T-helper 17 cell (primary cell): ENCODE data around the gene CNNM2. TPM values are rescaled to one million over a fixed set of nuclear protein-coding genes. Genes with fewer than 3 reads are reported as not detected.
"Not testable (repeated sequence)": the region's sequence is repeated elsewhere in the genome, so short reads cannot be mapped to it uniquely, and the experiment has no call there.

Source experiments
- ATAC-seq: fragments of 150-1000 bp; cut with Tn5 transposase; 2 replicates; pipeline ENCODE4 v1.10.0; 2021; ENCODE audit warnings: mild to moderate bottlenecking, moderate library complexity
- DNase-seq, 3 donors: peaks; one replicate each; pipeline versions ENCODE4 v3.0.0 to v3.0.0-alpha.2; 2020 to 2021
- H3K9me3 ChIP-seq: one replicate; pipeline ENCODE4 v1.7.0; 2013; ENCODE audit warnings: low read length, mild to moderate bottlenecking; ENCODE audit not compliant: control insufficient read depth, poor library complexity, severe bottlenecking
- H3K27ac Mint-ChIP-seq: one replicate; pipeline ENCODE4 v1.8.0; 2022; ENCODE audit warnings: mild to moderate bottlenecking, moderate library complexity, mixed read lengths
- H3K27me3 Mint-ChIP-seq: one replicate; pipeline ENCODE4 v1.8.0; 2022; ENCODE audit warnings: mixed read lengths
- H3K36me3 Mint-ChIP-seq: one replicate; pipeline ENCODE4 v1.8.0; 2022; ENCODE audit warnings: low read depth, mixed read lengths
- H3K4me1 Mint-ChIP-seq: one replicate; pipeline ENCODE4 v1.8.0; 2022; ENCODE audit warnings: mild to moderate bottlenecking, mixed read lengths
- H3K4me3 Mint-ChIP-seq: one replicate; pipeline ENCODE4 v1.8.0; 2022; ENCODE audit warnings: mild to moderate bottlenecking, moderate library complexity, mixed read lengths
- total RNA-seq, 4 donors: library from RNA in 2 of 4; stranded (reverse) in 2 of 4; gene quantifications; one replicate each; pipeline ENCODE4 v1.2.3 and lab custom pipeline; 2022 to 2026

CNNM2 gene
- total RNA-seq, 2 donors from 2014 or later, result 9.2 to 12.5 TPM

GRCh38 chr10:102906507-102906906 lies 11.6 kb upstream of the CNNM2 start:
- H3K36me3 Mint-ChIP-seq, result peaks cover 2% of the 10 kb centered on the region
- H3K27ac Mint-ChIP-seq, result no peak overlapping the region
- H3K4me1 Mint-ChIP-seq, result no peaks in the 10 kb centered on the region
- no peak overlapping the region for H3K4me3 Mint-ChIP-seq
- H3K9me3 ChIP-seq, result no peaks in the 10 kb centered on the region
- H3K27me3 Mint-ChIP-seq, result no peaks in the 10 kb centered on the region
- ATAC-seq, result no peak
- DNase-seq, result no peak

DNA sequence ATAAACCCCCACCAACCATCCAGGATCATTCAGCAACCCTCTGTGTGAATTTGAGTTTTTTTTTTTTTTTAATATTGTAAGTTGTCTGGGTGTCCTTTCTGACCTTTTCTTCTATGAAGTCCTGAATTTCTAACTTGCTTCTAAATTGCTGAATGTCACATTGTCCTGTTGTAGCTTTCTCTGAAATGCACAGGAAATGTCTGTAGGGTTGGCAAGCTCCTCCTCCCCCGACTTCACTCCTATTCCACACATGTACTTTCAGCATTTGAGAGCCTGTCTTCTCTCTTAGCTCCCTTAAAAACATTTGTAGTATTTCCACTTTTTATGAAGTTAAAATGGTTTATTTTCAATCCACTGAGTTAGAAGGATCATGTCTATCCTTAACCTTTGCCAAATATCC lies 3.3 kb upstream of the CNNM2 start:
- no peaks in the 10 kb centered on the region for H3K9me3 ChIP-seq
- H3K4me3 Mint-ChIP-seq, result no peak overlapping the region
- no peak for ATAC-seq
- H3K27me3 Mint-ChIP-seq, result peaks cover 13% of the 10 kb centered on the region
- H3K36me3 Mint-ChIP-seq, result no peaks in the 10 kb centered on the region
- no peak for DNase-seq
- H3K27ac Mint-ChIP-seq, result no peak overlapping the region
- peaks cover 13% of the 10 kb centered on the region for H3K4me1 Mint-ChIP-seq

GRCh38 chr10:102916173-102916572 lies 1.9 kb upstream of the CNNM2 start:
- Mint-ChIP-seq H3K27ac (no peak overlapping the region), H3K4me1 (peaks cover 25% of the 10 kb centered on the region), H3K4me3 (peak overlapping the region; percentile 96), H3K27me3 (peaks cover 13% of the 10 kb centered on the region), H3K36me3 (no peaks in the 10 kb centered on the region)
- H3K9me3 ChIP-seq, result no peaks in the 10 kb centered on the region
- ATAC-seq (no peak), DNase-seq (no peak)

GRCh38 chr10:102917314-102917961 lies 656 bp upstream of the CNNM2 start:
- ATAC-seq (peak; percentile 58), DNase-seq (peak; percentile 73 to 82 (median 77))
- peak overlapping the region; percentile 96 for H3K4me3 Mint-ChIP-seq
- peaks cover 33% of the 10 kb centered on the region for H3K4me1 Mint-ChIP-seq
- H3K36me3 Mint-ChIP-seq, result no peaks in the 10 kb centered on the region
- H3K27me3 Mint-ChIP-seq, result peaks cover 7% of the 10 kb centered on the region
- peak overlapping the region; percentile 87 for H3K27ac Mint-ChIP-seq
- H3K9me3 ChIP-seq, result no peaks in the 10 kb centered on the region

GRCh38 chr10:102918817-102919245 lies 737 bp downstream of the CNNM2 start:
- DNase-seq (peak; percentile 19 to 22 (median 20)), ATAC-seq (no peak)
- no peaks in the 10 kb centered on the region for H3K36me3 Mint-ChIP-seq
- H3K27ac Mint-ChIP-seq, result peak overlapping the region; percentile 87
- peaks cover 45% of the 10 kb centered on the region for H3K4me1 Mint-ChIP-seq
- no peaks in the 10 kb centered on the region for H3K9me3 ChIP-seq
- peaks cover 7% of the 10 kb centered on the region for H3K27me3 Mint-ChIP-seq
- peak overlapping the region; percentile 96 for H3K4me3 Mint-ChIP-seq

GRCh38 chr10:102919246-102919959 lies 1.3 kb downstream of the CNNM2 start:
- Mint-ChIP-seq H3K4me3 (peak overlapping the region; percentile 96), H3K36me3 (no peaks in the 10 kb centered on the region), H3K4me1 (peaks cover 46% of the 10 kb centered on the region), H3K27ac (peak overlapping the region; percentile 87), H3K27me3 (peaks cover 7% of the 10 kb centered on the region)
- H3K9me3 ChIP-seq, result no peaks in the 10 kb centered on the region
- no peak for ATAC-seq
- DNase-seq, result no peak

GRCh38 chr10:102919992-102920739 lies 2.1 kb downstream of the CNNM2 start:
- DNase-seq, result no peak
- ATAC-seq, result no peak
- Mint-ChIP-seq H3K4me1 (peaks cover 43% of the 10 kb centered on the region), H3K27ac (no peak overlapping the region), H3K27me3 (peaks cover 7% of the 10 kb centered on the region), H3K36me3 (no peaks in the 10 kb centered on the region), H3K4me3 (peak overlapping the region; percentile 96)
- H3K9me3 ChIP-seq, result no peaks in the 10 kb centered on the region

- no peak overlapping the region for H3K4me3 Mint-ChIP-seq
- DNase-seq (no peak), ATAC-seq (no peak)
- no peaks in the 10 kb centered on the region for H3K36me3 Mint-ChIP-seq
- no peaks in the 10 kb centered on the region for H3K9me3 ChIP-seq
- no peak overlapping the region for H3K27ac Mint-ChIP-seq
- H3K4me1 Mint-ChIP-seq, result peaks cover 37% of the 10 kb centered on the region
- no peaks in the 10 kb centered on the region for H3K27me3 Mint-ChIP-seq
Measured at GRCh38 chr10:102923601-102924000, 5.5 kb downstream of the CNNM2 start.

- Mint-ChIP-seq H3K27me3 (no peaks in the 10 kb centered on the region), H3K4me1 (peaks cover 22% of the 10 kb centered on the region), H3K27ac (no peak overlapping the region), H3K4me3 (no peak overlapping the region), H3K36me3 (no peaks in the 10 kb centered on the region)
- ATAC-seq (no peak), DNase-seq (no peak)
- no peaks in the 10 kb centered on the region for H3K9me3 ChIP-seq
Measured at GRCh38 chr10:102926842-102927241, 8.7 kb downstream of the CNNM2 start.

DNA sequence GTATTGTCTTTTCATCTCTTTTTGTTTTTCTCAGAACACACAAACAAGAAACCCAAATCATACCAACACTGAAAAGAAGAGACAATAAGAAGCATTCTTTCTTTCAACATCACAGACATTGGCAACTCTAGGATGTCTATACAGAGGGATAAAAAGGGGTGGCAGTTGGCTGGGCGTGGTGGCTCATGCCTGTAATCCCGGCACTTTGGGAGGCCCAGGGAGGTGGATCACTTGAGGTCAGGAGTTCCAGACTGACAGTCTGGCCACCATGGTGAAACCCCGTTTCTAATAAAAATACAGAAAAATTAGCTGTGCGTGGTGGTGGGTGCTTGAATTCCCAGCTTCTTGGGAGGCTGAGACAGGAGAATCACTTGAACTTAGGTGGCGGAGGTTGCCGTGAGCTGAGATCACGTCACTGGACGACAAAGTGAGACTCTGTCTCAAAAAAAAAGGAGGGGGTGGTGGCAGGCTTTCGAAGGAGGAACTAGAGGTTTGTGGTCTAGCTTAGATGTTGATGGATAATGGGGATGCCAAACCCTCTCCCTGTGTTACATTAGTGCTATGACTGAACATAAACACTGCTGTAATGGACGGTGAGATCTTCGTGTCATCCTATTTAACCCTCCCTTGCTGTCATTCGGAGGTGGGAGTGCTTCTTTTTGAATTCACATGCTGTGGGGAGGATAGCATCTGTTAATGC lies 9.4 kb downstream of the CNNM2 start:
- H3K9me3 ChIP-seq, result no peaks in the 10 kb centered on the region
- H3K4me3 Mint-ChIP-seq, result no peak overlapping the region
- no peaks in the 10 kb centered on the region for H3K36me3 Mint-ChIP-seq
- no peak for ATAC-seq
- no peak overlapping the region for H3K27ac Mint-ChIP-seq
- peaks cover 19% of the 10 kb centered on the region for H3K4me1 Mint-ChIP-seq
- no peaks in the 10 kb centered on the region for H3K27me3 Mint-ChIP-seq
- DNase-seq, result no peak

DNA sequence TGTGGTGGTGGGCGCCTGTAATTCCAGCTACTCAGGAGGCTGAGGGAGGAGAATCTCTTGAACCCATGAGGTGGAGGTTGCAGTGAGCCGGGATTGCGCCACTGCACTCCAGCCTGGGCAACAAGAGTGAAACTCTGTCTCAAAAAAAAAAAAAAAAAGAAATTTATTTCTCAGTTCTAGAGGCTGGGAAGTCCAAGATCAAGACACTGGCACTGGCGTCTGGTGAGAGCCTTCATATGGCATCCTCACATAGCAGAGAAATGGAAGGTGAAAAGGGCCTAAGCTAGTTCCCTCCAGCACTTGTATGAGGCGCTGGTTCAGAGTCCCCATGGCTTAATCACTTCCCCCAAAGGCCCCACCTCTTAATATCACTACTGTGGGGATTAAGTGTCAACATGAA lies 10.3 kb downstream of the CNNM2 start:
- H3K4me3 Mint-ChIP-seq, ATAC-seq, H3K27ac Mint-ChIP-seq, H3K27me3 Mint-ChIP-seq, DNase-seq, H3K9me3 ChIP-seq, H3K36me3 Mint-ChIP-seq: not testable (repeated sequence)
- H3K4me1 Mint-ChIP-seq, result peaks cover 13% of the 10 kb centered on the region

DNA sequence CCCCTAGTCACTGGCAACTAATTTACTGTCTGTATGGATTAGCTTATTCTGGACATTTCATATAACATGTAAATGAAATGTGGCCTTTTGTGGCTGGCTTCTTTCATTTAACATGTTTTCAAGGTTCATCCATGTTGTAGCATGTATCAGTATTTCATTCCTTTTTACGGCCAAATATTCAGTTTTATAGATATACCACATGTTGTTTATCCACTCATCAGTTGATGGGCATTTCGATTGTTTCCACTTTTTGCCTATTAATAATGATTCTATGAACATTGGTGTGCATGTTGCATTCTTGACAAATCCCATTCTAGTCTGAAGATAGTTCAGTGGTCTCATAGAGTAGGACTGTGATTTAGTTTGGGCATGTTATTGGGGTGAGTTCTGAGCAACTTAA lies 12.6 kb downstream of the CNNM2 start:
- H3K36me3 Mint-ChIP-seq, result no peaks in the 10 kb centered on the region
- H3K4me3 Mint-ChIP-seq, result no peak overlapping the region
- H3K27ac Mint-ChIP-seq, result no peak overlapping the region
- no peaks in the 10 kb centered on the region for H3K9me3 ChIP-seq
- H3K4me1 Mint-ChIP-seq, result peaks cover 6% of the 10 kb centered on the region
- DNase-seq, result no peak
- no peaks in the 10 kb centered on the region for H3K27me3 Mint-ChIP-seq
- ATAC-seq, result no peak

DNA sequence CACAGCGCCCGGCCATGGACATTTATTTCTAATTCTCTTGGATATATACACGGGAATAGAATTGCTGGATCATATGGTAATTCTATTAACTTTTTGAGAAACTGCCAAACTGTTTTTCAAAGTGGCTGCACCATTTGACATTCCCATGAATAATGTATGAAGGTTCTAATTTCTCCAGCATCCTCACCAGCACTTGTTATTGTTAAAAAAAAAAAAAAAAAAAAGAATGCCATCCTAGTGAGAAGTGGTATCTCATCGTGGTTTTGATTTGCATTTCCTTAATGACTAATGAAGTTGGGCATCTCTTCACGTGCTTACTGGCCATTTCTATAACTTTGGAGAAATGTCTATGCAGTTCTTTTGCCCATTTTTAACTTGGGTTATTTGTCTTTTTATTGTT lies 13.5 kb downstream of the CNNM2 start:
- Mint-ChIP-seq H3K4me3 (no peak overlapping the region), H3K4me1 (peaks cover 15% of the 10 kb centered on the region), H3K36me3 (no peaks in the 10 kb centered on the region), H3K27me3 (no peaks in the 10 kb centered on the region), H3K27ac (no peak overlapping the region)
- ATAC-seq (no peak), DNase-seq (no peak)
- H3K9me3 ChIP-seq, result no peaks in the 10 kb centered on the region
